Loucy (cell line): ENCODE data around the gene CHPF.
A peak's percentile ranks its signal among the peaks of the same experiment; 100 is the strongest.

Experiments
- H2AFZ ChIP-seq: fragments of 200-600 bp; sonication (generic); 2 replicates; pipeline ENCODE4 v1.6.0; 2016; ENCODE audit warnings: antibody characterized with exemption, mild to moderate bottlenecking, low read length, moderate library complexity
- H3F3A ChIP-seq: fragments of 200-600 bp; 2 replicates; pipeline ENCODE4 v1.6.0; 2016; ENCODE audit warnings: antibody characterized with exemption, low read depth, mild to moderate bottlenecking
- H3K27me3 ChIP-seq: fragments of 200-600 bp; sonication (generic); 2 replicates; pipeline ENCODE4 v1.6.1; 2014; ENCODE audit warnings: low read length, mild to moderate bottlenecking; ENCODE audit not compliant: insufficient read depth, poor library complexity, severe bottlenecking
- H3K36me3 ChIP-seq: fragments of 200-600 bp; sonication (generic); 2 replicates; pipeline ENCODE4 v1.6.1; 2016; ENCODE audit warnings: low read length; ENCODE audit not compliant: insufficient read depth
- H3K4me1 ChIP-seq: fragments of 200-600 bp; sonication (generic); 2 replicates; pipeline ENCODE4 v1.5.1; 2014; ENCODE audit warnings: low read length, mild to moderate bottlenecking; ENCODE audit not compliant: insufficient read depth, poor library complexity, severe bottlenecking
- H3K4me2 ChIP-seq: fragments of 200-600 bp; sonication (generic); 2 replicates; pipeline ENCODE4 v1.6.0; 2014; ENCODE audit warnings: antibody characterized with exemption, low read length, low read depth, mild to moderate bottlenecking; ENCODE audit not compliant: poor library complexity, severe bottlenecking
- H3K4me3 ChIP-seq: fragments of 200-600 bp; sonication (generic); 2 replicates; pipeline ENCODE4 v1.5.1; 2014; ENCODE audit warnings: low read length, mild to moderate bottlenecking, mixed read lengths; ENCODE audit not compliant: poor library complexity, severe bottlenecking
- H3K79me2 ChIP-seq: fragments of 200-600 bp; sonication (generic); 2 replicates; pipeline ENCODE4 v1.6.1; 2014; ENCODE audit warnings: low read length; ENCODE audit not compliant: insufficient read depth
- H3K9ac ChIP-seq: fragments of 200-600 bp; sonication (generic); 2 replicates; pipeline ENCODE4 v1.6.0; 2014; ENCODE audit warnings: mild to moderate bottlenecking, low read depth, low read length, moderate library complexity; ENCODE audit not compliant: poor library complexity, severe bottlenecking
- H3K9me2 ChIP-seq: fragments of 200-600 bp; sonication (generic); replicated peaks from 2 replicates; pipeline ENCODE4 v1.6.1; 2016; ENCODE audit warnings: low read depth, low read length, mixed read lengths
- H3K9me3 ChIP-seq: fragments of 200-600 bp; sonication (generic); 2 replicates; pipeline ENCODE4 v1.6.1; 2014; ENCODE audit warnings: mild to moderate bottlenecking, antibody characterized with exemption, low read length, low read depth; ENCODE audit not compliant: insufficient read depth
- H4K20me1 ChIP-seq: fragments of 200-600 bp; sonication (generic); 2 replicates; pipeline ENCODE4 v1.6.0; 2014; ENCODE audit warnings: antibody characterized with exemption, low read length, mild to moderate bottlenecking; ENCODE audit not compliant: insufficient read depth, poor library complexity, severe bottlenecking
- CTCF ChIP-seq: fragments of 200-600 bp; sonication (generic); conservative IDR thresholded peaks from 2 replicates; pipeline ENCODE4 v1.5.1; 2014; ENCODE audit warnings: mild to moderate bottlenecking, antibody characterized with exemption, low read length
- EZH2phosphoT487 ChIP-seq: fragments of 200-600 bp; IDR thresholded peaks from 2 replicates; pipeline ENCODE4 v1.6.1; 2018; ENCODE audit warnings: antibody characterized with exemption, mild to moderate bottlenecking, moderate library complexity, borderline replicate concordance

CHPF gene

DNA sequence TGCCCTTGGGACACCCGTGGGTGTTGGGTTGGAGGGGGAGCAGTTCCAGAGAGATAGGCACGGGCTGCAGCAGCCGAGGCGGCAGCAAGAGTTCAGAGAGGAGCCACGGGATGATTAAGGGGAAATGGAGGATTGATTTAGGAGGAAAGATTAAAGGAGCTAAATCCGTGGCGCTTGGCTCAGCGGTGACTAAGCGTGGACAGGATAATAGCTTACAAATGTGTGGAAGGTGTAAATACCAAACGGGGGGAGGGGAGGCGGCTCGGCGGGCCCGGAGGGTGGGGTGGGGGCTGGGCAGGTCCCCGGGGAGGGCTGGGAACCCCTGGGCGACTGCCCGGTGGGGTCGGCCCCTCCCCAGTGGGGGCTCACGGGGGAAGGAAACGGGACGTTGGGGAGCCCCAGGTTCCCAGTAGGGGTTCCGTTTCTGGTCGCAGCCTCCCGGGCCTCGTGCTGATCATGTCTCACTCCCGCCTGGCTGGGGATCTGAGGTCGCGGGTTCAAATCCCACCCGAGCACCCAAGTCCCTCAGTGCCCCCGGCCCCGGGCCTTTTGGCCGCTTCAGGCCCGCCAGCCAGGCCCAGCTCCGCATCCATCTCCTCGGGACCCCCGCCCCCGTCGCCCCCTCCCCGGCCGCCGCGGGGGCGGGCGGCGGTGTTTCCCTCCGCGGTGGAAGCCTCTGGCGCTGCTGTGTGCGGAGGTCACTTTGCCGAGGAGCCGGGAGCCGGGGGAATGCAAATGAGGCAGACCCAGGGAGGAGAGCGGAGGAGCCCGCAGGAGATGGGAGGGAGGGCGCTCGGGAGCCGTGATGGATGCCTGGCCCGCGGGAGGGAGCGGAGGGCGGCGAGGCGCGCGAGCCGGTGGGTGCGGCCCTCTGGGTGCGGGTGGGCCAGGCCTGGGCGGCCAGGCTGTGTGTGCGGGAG, 21.2 kb downstream of the CHPF start:
- Histone ChIP-seq H3K4me3 (no peak overlapping the region), H3K4me1 (peaks cover 11% of the 10 kb centered on the region), H2AFZ (peak overlapping the region; percentile 82; the same call in 1 of the 2 replicates), H3K79me2 (no peaks in the 10 kb centered on the region), H3K36me3 (no peaks in the 10 kb centered on the region), H3K9me2 (no peaks in the 10 kb centered on the region), H3K9me3 (no peaks in the 10 kb centered on the region), H3K4me2 (no peak overlapping the region), H3F3A (no peaks in the 10 kb centered on the region), H3K9ac (no peak overlapping the region), H3K27me3 (no peaks in the 10 kb centered on the region), H4K20me1 (no peaks in the 10 kb centered on the region)
- no peak for TF ChIP-seq CTCF

DNA sequence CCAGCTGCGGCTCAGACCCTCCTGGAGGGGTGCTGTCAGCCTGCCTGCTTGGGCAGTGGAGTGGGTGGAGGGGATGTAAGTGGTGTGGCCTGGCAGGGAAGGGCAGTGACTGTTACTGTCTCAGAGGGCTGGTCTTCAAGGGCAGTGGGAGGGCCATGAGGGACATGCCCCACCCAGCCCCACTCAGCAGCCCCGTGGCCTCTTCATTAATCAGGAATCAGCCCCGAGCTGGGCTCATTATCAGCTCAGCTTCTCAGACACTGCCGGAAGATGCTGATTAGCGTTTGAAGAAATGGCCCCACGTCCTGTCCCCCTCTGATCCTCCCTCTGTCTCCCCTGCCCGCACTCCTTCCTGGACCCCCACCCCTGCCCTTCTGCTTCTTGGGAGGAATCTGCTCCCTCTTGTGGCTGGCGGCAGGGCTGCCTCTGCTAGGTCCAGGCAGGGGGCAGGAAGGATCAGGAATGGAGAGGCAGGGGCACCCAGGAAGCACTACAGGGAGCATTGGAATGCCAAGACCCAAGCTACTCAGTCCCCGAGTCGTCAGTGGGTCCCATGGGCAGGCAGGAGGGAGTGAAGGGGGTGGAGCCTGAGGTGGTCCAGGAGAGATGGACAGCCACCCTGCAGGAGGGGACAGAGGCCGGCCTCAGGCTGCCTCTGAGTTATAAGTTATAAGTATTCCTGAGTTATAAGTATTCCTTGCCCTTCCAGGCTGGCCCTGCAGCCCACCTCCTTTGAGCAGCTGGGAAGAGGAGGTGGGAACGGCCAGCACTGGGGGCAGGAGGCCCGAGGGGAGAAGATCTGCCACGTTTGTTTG, 22.3 kb downstream of the CHPF start:
- no peaks in the 10 kb centered on the region for H3K9me2 ChIP-seq
- peak overlapping the region; percentile 82 for H2AFZ ChIP-seq
- H3K4me2 ChIP-seq, result peak overlapping the region; percentile 64
- H3K9me3 ChIP-seq, result no peaks in the 10 kb centered on the region
- H3K4me1 ChIP-seq, result peaks cover 11% of the 10 kb centered on the region
- no peaks in the 10 kb centered on the region for H3K36me3 ChIP-seq
- no peaks in the 10 kb centered on the region for H4K20me1 ChIP-seq
- peak overlapping the region; percentile 34 for H3K9ac ChIP-seq
- peak overlapping the region; percentile 66 for H3K4me3 ChIP-seq
- H3F3A ChIP-seq, result no peaks in the 10 kb centered on the region
- peak; percentile 93 for TF ChIP-seq CTCF
- no peak for TF ChIP-seq EZH2phosphoT487
- no peaks in the 10 kb centered on the region for H3K27me3 ChIP-seq
- H3K79me2 ChIP-seq, result no peaks in the 10 kb centered on the region

- Histone ChIP-seq H3K36me3 (no peaks in the 10 kb centered on the region), H4K20me1 (no peaks in the 10 kb centered on the region), H3K9me3 (no peaks in the 10 kb centered on the region), H2AFZ (no peak overlapping the region), H3K4me1 (peaks cover 11% of the 10 kb centered on the region), H3K9me2 (no peaks in the 10 kb centered on the region), H3K4me2 (no peak overlapping the region), H3K27me3 (no peaks in the 10 kb centered on the region), H3K79me2 (no peaks in the 10 kb centered on the region), H3F3A (no peaks in the 10 kb centered on the region), H3K4me3 (no peak overlapping the region), H3K9ac (no peak overlapping the region)
- TF ChIP-seq CTCF, result no peak
- no peak for TF ChIP-seq EZH2phosphoT487
Observed at GRCh38 chr2:219520079-219520478, 23.5 kb downstream of the CHPF start.
